AG09319 (cell line): Measurements from ENCODE around the gene IGF1R.

Experiments
- DNase-seq: peaks from one replicate; pipeline ENCODE4 v3.0.0-alpha.2; 2010; ENCODE audit warnings: low read depth; ENCODE audit errors: extremely low read depth
- TF ChIP-seq, protein P1 (sequence below): IDR thresholded peaks from 2 replicates; pipeline ENCODE4 v1.5.1; 2011; ENCODE audit warnings: low read depth, mild to moderate bottlenecking, inconsistent platforms, low read length, moderate library complexity

IGF1R gene

DNA sequence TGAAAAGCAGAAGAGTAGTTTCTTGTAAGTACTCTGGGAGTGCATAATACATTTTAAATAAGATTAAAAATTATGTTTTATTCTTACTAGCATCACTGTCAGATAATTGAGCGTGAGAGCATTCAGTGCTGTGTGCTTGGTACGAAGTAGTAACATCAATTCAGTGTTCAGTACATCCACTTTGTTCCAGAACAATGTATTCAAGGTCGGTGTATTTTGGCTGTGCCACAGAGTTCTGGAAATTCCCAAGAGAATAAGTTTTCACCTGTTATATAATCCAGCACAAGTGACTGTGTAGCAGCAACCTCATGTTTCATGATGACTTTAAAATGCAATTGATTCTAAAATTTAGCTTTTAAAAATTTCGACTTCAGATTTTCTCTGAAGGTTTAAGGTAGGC, 130.6 kb downstream of the IGF1R start:
- no peak for DNase-seq
- TF ChIP-seq, protein P1, sequence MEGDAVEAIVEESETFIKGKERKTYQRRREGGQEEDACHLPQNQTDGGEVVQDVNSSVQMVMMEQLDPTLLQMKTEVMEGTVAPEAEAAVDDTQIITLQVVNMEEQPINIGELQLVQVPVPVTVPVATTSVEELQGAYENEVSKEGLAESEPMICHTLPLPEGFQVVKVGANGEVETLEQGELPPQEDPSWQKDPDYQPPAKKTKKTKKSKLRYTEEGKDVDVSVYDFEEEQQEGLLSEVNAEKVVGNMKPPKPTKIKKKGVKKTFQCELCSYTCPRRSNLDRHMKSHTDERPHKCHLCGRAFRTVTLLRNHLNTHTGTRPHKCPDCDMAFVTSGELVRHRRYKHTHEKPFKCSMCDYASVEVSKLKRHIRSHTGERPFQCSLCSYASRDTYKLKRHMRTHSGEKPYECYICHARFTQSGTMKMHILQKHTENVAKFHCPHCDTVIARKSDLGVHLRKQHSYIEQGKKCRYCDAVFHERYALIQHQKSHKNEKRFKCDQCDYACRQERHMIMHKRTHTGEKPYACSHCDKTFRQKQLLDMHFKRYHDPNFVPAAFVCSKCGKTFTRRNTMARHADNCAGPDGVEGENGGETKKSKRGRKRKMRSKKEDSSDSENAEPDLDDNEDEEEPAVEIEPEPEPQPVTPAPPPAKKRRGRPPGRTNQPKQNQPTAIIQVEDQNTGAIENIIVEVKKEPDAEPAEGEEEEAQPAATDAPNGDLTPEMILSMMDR: no peak

DNA sequence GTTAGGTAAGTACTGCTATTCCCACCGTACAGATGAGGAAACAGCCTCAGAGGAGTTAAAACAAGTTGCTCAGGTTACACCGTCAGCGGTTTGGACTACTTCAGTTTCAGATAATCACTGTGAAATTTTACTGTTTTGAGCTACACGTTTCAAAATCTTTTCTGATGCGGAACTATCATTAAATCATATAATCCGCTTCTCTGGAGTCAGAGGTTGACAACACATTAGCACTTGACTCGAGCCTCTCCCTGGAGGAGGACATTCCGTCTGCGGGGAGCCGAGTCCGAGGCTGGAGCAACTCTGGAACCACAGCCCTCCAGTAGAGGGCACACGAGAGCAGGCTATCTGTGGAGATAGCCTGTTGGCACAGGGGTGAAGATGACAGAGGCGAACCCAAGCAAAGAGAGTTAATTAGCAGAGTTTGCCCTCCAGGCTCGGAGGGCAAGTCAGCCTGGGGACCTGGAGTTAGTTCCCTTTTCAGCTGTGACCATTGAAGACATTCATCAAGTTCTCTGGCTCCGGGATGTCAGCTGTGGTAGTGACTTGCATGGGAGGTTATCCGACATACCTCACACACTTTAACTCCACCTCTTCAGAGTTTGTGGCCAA, 131.2 kb downstream of the IGF1R start:
- DNase-seq: peak; percentile 34

DNA sequence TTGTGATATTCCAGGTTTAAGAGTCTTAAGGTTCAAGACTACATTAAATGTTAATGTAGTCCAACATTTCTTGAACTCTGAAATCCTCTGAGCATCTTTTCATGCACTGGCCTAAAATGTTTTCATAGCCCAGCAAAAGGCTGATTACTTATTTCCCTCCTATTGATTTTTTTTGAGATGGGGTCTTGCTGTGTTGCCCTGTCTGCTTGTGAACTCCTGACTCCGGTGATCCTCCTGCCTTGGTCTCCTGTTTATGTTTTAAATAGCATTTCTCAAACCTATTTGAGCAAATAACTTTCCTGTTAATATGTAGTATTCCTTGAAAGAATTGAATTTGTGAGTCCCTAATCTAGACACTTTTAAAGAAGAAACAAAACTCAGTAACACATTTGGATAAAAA, 133.5 kb downstream of the IGF1R start:
- TF ChIP-seq, protein P1: no peak
- DNase-seq: no peak

More for the DNA sequence above, 131.2 kb downstream of the IGF1R start:
- TF ChIP-seq, protein P1: peak; percentile 96

DNA sequence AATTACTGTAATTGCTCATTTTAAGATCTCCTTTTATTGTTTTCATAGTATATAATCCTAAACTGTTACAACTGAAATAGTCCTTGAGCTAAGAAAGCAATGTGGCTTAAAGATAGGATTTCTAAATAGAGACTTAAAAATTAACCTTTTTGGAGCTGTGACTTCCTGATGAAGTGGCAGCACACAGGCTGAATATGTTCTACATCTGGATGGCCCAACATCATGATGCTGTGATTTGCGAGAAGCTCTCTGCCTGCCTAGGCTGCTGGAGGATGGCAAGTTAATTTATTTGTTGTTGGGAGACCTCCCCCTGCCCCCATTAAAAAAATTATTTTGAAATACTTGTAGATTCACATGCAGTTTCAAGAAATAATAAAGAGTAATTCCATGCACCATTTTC, 134.5 kb downstream of the IGF1R start:
- no peak for DNase-seq
- TF ChIP-seq, protein P1: no peak

DNA sequence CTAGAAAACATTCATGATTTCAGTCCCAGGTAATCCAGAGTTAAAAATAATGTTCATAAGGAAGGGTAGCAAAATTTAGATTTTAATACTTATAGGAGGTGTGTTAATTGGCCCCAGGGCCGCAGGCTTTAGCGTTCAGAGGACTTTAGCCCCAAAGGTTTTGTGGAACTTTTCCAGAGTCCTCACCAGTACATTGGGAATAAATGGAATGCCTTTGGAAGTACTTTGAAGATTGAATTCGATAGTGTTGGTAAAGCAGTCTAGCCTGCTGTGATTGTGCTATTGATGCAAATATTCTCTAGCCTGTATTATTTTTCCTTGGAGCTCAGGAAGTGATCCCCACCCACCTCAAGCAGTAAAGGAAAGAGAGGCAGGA, 137.1 kb downstream of the IGF1R start:
- TF ChIP-seq, protein P1: no peak

DNA sequence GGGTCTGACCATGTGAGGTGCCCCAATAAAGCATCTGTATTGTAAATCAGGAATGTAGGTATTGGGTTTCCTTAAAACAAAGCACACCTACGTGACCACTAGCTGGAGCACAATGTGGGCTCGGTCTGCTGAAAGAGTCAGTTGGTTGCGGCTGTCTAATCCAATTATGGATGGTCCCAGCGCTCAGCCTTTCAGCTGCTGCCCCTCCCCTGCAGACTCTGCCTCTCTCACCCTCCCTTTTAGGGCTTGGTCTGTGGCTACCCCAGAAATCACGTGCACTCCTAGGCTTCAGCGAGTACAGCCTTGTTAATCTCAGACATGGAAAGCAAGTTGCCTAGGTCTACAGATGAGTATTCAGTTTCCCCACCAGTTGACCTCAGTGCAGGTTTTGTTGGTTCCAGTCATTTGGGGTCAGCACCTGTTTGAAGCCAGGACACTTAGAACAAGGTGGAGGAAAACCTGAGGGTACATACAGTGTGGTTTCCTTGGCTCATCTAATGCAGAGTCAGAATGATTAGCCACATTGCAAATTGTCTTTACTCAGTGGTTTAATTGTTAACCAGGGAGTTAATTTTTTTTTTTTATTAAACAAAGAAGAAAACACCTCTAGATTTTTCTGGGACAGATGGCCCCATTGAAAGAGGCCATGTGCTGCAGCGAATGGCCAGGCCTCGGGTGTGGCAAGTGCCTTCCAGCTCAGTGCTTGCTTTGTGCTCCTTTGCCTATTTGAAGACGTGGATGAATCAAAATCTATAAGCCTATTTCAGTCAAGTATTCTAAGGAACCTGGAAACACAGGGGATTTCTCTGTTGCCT, 137.7 kb downstream of the IGF1R start:
- TF ChIP-seq, protein P1: no peak
- no peak for DNase-seq

More for the DNA sequence above, 137.1 kb downstream of the IGF1R start:
- no peak for DNase-seq

DNA sequence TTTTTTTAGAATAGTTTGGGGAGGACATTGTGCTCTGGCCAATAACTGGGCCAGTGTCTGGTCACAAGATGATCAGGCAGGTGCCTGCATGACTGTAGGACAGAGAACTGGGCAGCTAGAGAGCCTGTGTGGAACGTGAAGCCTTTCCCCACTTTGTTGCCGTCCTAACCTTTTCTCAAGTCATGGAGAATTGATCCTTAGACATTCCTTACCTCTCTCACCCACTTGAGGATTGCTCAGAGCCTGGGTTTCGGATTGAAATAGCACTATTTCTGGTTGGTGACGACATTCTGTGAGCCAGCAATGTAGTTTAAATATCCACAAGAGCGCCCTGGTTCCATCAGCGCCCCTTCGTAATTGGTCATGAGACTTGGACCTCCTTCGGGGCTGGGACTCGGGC, 138.4 kb downstream of the IGF1R start:
- TF ChIP-seq, protein P1: no peak
- DNase-seq: no peak
